GM19395 (cell line): ENCODE measurements around the gene FANCB.
A peak's percentile ranks its signal among the peaks of the same experiment; 100 is the strongest.

ENCODE experiments used
- ATAC-seq: cut with Tn5 transposase; IDR thresholded peaks from one replicate; pipeline ENCODE4 v1.9.1; 2021; ENCODE audit warnings: mild to moderate bottlenecking, moderate library complexity; ENCODE audit not compliant: unreplicated experiment

Gene FANCB

GRCh38 chrX:14872851-14873675 lies at the start of gene FANCB, which contains the start of gene MOSPD2:
Gene FANCB, minus strand, starts transcription at chrX:14873069. Its CDS starts 7,559 bp downstream, at chrX:14865510.
Gene MOSPD2, plus strand, starts transcription at chrX:14873421. Its CDS starts 108 bp downstream, at chrX:14873529.
- ATAC-seq, result peak; percentile 96

DNA sequence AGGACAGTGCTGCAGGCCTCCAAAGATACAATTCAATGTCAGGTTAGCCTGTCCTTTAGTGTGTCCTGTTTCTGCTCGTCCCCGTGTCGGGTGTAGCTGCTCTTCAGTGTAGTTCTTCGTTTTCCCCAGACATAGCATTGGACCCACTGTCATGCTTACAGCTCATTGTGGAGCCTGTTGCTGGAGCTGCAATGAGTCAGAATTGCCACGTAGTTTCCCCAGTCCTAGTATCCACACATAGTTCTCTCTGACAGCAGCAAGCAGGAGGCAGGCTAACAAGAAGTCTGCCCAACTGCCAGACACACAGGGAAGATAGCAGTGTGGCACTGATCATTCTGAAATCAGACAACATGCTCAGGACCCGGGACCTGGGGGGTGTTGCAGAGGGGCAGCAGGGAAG lies 49.6 kb upstream of the FANCB start:
- no peak for ATAC-seq

- no peak for ATAC-seq
Measured at GRCh38 chrX:14920196-14920595, 47.3 kb upstream of the FANCB start.

DNA sequence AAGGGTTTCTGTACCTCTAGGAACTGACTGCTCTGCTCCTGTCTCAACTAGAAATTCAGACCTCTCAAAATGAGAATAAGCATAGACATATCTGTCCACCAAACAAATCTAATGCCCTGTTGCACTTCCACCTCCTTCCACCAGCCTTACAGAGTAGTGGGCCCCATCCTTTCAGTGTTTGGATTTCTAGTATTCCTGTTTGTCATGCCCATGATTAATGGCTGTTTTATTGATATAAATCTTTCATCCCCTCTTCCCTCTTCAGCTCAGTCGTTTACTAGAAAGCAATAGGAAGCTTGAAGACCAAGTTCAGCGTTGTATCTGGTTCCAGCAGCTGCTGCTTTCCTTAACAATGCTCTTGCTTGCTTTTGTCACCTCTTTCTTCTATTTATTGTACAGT lies 46.5 kb upstream of the FANCB start:
- no peak for ATAC-seq

DNA sequence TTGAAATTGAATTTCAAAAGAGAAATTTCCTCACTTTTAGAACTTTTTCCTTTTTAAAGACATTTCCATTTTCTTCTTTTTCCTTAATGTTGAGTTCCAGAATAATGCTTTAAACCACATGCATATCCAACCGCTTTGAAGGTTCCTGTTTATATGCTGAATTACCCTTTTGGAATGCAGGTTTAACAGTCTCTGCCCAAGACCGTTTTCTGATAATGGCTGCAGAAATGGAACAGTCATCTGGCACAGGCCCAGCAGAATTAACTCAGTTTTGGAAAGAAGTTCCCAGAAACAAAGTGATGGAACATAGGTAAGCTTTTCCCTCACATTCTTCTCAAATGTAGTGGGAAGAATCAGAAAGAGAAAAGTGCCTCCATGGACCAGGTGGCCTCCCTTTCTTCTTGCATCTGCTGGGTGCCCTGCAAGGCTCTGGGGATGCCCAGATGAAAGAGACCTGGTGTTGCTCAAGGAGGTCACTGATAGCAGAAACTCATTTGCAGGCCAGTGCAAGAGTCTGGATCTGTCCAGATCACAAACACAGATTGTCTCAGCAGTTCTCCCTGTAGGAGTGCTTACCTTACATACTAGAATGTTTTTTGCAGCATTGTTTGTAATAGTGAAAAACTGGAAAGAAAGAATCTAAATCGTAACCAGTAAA lies 43.3 kb upstream of the FANCB start:
- ATAC-seq, result no peak

GRCh38 chrX:14915596-14915995 lies 42.7 kb upstream of the FANCB start:
- ATAC-seq, result no peak

GRCh38 chrX:14913241-14913640 lies 40.4 kb upstream of the FANCB start:
- no peak for ATAC-seq

- ATAC-seq, result no peak
Measured at GRCh38 chrX:14903891-14904290, 31.0 kb upstream of the FANCB start.

DNA sequence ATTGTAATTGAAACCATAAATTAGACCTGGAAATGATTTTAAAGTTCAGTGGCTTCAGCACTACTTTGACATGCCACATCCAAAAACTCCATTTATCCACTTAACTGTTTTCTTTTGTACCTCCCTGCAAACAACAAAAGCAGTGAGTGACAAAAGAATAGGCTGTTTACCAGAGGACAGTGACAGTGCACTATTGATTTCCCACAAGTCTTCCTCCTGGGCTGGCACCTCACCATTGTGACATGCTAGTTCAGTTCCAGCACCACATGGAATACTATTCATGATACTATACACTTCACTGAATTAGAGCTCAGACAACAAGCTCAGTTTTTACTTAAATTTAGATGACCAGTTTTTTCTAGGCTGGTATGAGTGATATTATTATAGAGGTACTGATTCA lies 29.7 kb upstream of the FANCB start:
- ATAC-seq, result no peak

DNA sequence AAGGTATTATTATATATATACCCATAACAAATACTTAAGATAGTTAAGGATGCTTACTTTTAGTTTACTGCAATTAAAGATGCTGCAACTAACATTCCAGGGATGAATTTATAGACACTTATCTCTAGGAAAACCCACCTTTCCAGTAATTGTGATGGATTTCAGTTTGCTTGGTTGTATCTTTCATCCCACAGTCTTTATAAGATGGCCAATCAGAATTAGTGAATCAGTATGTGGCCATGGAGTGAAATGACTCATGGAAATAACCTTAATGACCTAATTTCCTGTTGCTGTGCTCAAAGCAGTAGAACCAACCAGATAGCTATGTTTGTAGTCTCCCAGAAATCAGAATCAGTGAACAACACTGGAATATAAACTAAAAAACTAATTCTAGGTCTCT lies 26.7 kb upstream of the FANCB start:
- peak; percentile 75 for ATAC-seq

- ATAC-seq, result no peak
Measured at GRCh38 chrX:14897042-14897441, 24.2 kb upstream of the FANCB start.

- no peak for ATAC-seq
Measured at GRCh38 chrX:14896273-14896672, 23.4 kb upstream of the FANCB start.

DNA sequence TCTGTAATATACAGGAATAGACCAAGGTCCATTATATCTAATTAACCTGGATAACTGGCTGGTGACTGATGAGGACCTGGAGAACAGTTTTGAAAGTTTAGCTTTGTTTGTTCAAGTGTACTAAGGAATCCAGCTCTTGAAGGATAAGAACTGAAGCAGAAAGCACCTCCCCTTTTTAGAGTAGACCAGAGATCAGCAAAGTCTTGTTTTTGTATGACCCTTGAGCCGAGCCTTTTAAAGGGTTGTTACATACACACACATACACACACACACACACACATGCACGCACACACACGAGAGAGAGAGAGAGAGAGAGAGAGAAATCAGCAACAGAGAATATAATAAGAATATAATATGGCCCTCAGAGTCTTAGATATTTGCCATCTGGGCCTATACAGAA lies 13.4 kb upstream of the FANCB start:
- ATAC-seq, result no peak

- no peak for ATAC-seq
Measured at GRCh38 chrX:14884714-14885113, 11.8 kb upstream of the FANCB start.

DNA sequence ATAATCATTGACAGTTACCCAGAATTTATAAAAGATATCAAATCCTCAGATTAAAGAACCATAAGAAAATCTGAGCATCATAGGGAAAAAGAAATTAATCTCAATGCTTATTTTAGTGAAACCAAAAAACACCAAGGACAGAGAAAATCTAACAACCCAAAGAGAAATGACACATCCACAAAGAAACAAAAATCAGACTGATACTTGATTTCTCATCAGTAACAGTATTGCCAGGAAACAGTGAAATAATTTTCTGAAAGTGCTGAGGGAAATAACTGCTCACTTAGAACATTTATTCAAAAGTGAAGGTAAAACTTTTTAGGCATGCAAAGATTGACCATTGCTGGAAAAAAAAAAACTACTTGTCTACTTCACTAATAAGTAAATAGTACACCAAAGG lies 11.0 kb upstream of the FANCB start:
- no peak for ATAC-seq

DNA sequence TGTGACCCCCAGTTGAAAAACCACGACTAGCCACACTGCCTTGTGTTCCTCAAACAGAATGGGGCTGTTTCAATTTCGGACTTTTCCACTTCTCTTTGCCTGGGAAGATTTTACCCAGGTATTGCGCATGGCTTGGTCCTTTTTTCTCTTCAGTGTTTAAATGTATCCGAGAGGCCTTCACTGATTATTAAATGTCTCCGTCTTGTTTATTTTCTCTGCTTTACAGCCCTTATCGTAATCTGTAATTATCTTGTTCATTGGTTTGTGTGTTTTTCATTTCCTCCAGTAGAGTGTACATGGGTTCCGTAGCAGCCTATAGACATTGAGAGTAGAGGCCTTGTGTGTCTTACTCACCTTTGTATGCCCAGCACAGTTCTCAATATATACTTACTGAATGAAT lies 2.8 kb upstream of the FANCB start:
- no peak for ATAC-seq

DNA sequence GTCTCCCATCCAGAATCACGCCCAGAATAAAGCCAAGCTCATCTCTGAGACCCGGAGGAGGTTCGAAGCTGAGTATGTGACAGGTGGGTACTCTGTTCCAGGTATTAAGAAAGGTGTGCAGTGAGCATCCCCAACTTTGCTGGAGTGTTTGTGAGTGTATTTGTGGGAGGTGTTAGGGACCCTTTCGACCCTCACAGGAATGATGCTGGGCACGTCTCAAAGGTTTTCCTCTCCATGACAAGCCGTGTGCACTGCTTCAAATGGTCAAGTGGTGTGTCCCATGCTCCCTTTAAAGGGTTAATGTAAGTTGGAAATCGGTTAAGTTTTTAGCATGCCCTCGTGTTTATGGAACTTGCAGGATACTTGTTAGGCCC lies 794 bp upstream of the FANCB start:
- no peak for ATAC-seq

GRCh38 chrX:14872355-14872754 lies 514 bp downstream of the FANCB start:
- ATAC-seq, result no peak

GRCh38 chrX:14871767-14872166 lies 1.1 kb downstream of the FANCB start:
- no peak for ATAC-seq

DNA sequence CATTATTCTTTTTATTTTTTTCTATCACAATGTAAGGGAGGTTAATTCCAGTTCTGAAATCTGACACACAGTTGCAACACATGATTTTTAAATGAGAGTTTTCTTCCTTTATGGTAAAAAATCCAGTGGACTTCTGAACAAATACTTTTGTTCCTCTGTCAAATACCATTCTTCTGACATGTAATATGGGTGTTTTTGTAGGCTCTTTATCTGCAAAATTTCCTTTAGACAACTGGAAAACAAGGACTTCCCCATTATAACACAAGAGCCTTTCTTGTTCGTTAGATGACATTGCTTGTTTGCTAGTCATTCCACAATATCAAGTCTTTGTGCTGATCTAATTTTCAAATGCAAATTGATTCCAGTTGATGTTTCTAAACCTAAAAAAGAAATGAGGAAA lies 7.7 kb downstream of the FANCB start:
- ATAC-seq, result no peak

GRCh38 chrX:14864631-14865030 lies 8.2 kb downstream of the FANCB start:
- no peak for ATAC-seq

GRCh38 chrX:14851526-14851925 lies 21.3 kb downstream of the FANCB start:
- no peak for ATAC-seq
